T follicular helper cell (primary cell): Measurements from ENCODE around the gene HSD3B7.

Experiments used
- DNase-seq: peaks from one replicate; pipeline ENCODE4 v3.0.0-alpha.2; 2020; ENCODE audit warnings: low read depth

Gene HSD3B7

GRCh38 chr16:30956601-30957455 is 28.2 kb upstream of the HSD3B7 start:
- peak; percentile 77 for DNase-seq

GRCh38 chr16:30957456-30958174 is 27.4 kb upstream of the HSD3B7 start, which contains the start of gene SETD1A:
Gene SETD1A, plus strand, starts transcription at chr16:30957754. Its CDS starts 978 bp downstream, at chr16:30958732.
- DNase-seq = peak; percentile 95

- peak; percentile 57 for DNase-seq
Measured at GRCh38 chr16:30958175-30959079, 26.6 kb upstream of the HSD3B7 start.

- DNase-seq = no peak
Measured at GRCh38 chr16:30961384-30961783, 23.6 kb upstream of the HSD3B7 start.

- no peak for DNase-seq
Measured at GRCh38 chr16:30963925-30964511, 21.0 kb upstream of the HSD3B7 start.

- no peak for DNase-seq
Measured at GRCh38 chr16:30964574-30965226, 20.3 kb upstream of the HSD3B7 start.

GRCh38 chr16:30965436-30965835 is 19.6 kb upstream of the HSD3B7 start:
- no peak for DNase-seq

- DNase-seq = no peak
Measured at GRCh38 chr16:30966033-30966619, 18.9 kb upstream of the HSD3B7 start.

GRCh38 chr16:30967795-30968194 is 17.2 kb upstream of the HSD3B7 start:
- no peak for DNase-seq

GRCh38 chr16:30969246-30969842 is 15.7 kb upstream of the HSD3B7 start:
- no peak for DNase-seq

- no peak for DNase-seq
Measured at GRCh38 chr16:30971298-30971697, 13.7 kb upstream of the HSD3B7 start.

GRCh38 chr16:30972872-30973271 is 12.1 kb upstream of the HSD3B7 start:
- DNase-seq = no peak

- DNase-seq = no peak
Measured at GRCh38 chr16:30974348-30974747, 10.7 kb upstream of the HSD3B7 start.

- DNase-seq = no peak
Measured at GRCh38 chr16:30976486-30976885, 8.5 kb upstream of the HSD3B7 start.

GRCh38 chr16:30977502-30977901 is 7.5 kb upstream of the HSD3B7 start:
- no peak for DNase-seq

GRCh38 chr16:30979170-30980022 is 5.6 kb upstream of the HSD3B7 start:
- DNase-seq = no peak

GRCh38 chr16:30980023-30980371 is 5.0 kb upstream of the HSD3B7 start:
- no peak for DNase-seq

GRCh38 chr16:30980434-30980833 is 4.6 kb upstream of the HSD3B7 start:
- no peak for DNase-seq

GRCh38 chr16:30980959-30981358 is 4.0 kb upstream of the HSD3B7 start:
- DNase-seq = no peak
